ENCODE measurements around the gene LYZL1. TPM values are rescaled to one million over a fixed set of nuclear protein-coding genes. Genes with fewer than 3 reads are reported as not detected.

Gene LYZL1
- total RNA-seq, 6 experiments from 2014 or later = not detected

- DNase-seq (no peak), ATAC-seq (no peak)
- H3K27me3 ChIP-seq = no peaks in the 10 kb centered on the region
- no peaks in the 10 kb centered on the region for H3K36me3 ChIP-seq
- WGBS (ENCODE audit: insufficient coverage, low coverage, low lambda C conversion rate, missing lambda C conversion rate) = 95% methylated on average over 3 of the region's 3 CpGs
- intact Hi-C loops (cut with DNase I) = no loop called here
- no peak overlapping the region for H3K4me3 ChIP-seq
- no peaks in the 10 kb centered on the region for H3K9me3 ChIP-seq
- H3K27ac ChIP-seq = no peak overlapping the region
- TF ChIP-seq CTCF (IDR thresholded peaks at IDR 0.05) = no peak
- no peak for TF ChIP-seq POLR2A (IDR thresholded peaks at IDR 0.05)
- H3K4me1 ChIP-seq = peaks cover 0 to 23% (median 7%) of the 10 kb centered on the region in 4 donors
These were observed 24.2 kb downstream of the LYZL1 start for GRCh38 chr10:29313071-29313470.

GRCh38 chr10:29314726-29315125 lies 25.9 kb downstream of the LYZL1 start:
- Histone ChIP-seq H3K4me3 (no peak overlapping the region), H3K27me3 (no peaks in the 10 kb centered on the region), H3K36me3 (no peaks in the 10 kb centered on the region), H3K27ac (no peak overlapping the region), H3K4me1 (peaks cover 0 to 30% (median 13%) of the 10 kb centered on the region in 4 donors), H3K9me3 (no peaks in the 10 kb centered on the region)
- ATAC-seq (no peak), DNase-seq (no peak)
- intact Hi-C loops (cut with DNase I) = no loop called here
- WGBS (ENCODE audit: insufficient coverage, low coverage, low lambda C conversion rate, missing lambda C conversion rate) = 84% methylated on average over 8 of the region's 8 CpGs
- no peak for TF ChIP-seq CTCF (IDR thresholded peaks at IDR 0.05)
- TF ChIP-seq POLR2A (IDR thresholded peaks at IDR 0.05) = no peak

GRCh38 chr10:29315814-29316213 lies 26.9 kb downstream of the LYZL1 start:
- WGBS (ENCODE audit: insufficient coverage, low coverage, low lambda C conversion rate, missing lambda C conversion rate) = no CpG with 5 or more reads among the region's 5 CpGs
- TF ChIP-seq POLR2A (IDR thresholded peaks at IDR 0.05) (no peak), CTCF (IDR thresholded peaks at IDR 0.05) (no peak)
- Histone ChIP-seq H3K36me3 (no peaks in the 10 kb centered on the region), H3K9me3 (no peaks in the 10 kb centered on the region), H3K27me3 (no peaks in the 10 kb centered on the region), H3K4me3 (no peak overlapping the region), H3K27ac (no peak overlapping the region), H3K4me1 (peaks cover 0 to 41% (median 18%) of the 10 kb centered on the region in 4 donors)
- DNase-seq (no peak), ATAC-seq (no peak)
- intact Hi-C loops (cut with DNase I) = no loop called here

GRCh38 chr10:29316308-29317026 lies 27.6 kb downstream of the LYZL1 start:
- H3K27me3 ChIP-seq = no peaks in the 10 kb centered on the region
- no peaks in the 10 kb centered on the region for H3K36me3 ChIP-seq
- peaks cover 0 to 48% (median 20%) of the 10 kb centered on the region in 4 donors for H3K4me1 ChIP-seq
- TF ChIP-seq POLR2A (IDR thresholded peaks at IDR 0.05) (no peak), CTCF (IDR thresholded peaks at IDR 0.05) (no peak)
- intact Hi-C loops (cut with DNase I) = no loop called here
- no peak overlapping the region for H3K4me3 ChIP-seq
- peak overlapping the region in 1 of 3 donors; percentile 92 for H3K27ac ChIP-seq
- H3K9me3 ChIP-seq = no peaks in the 10 kb centered on the region
- no peak for DNase-seq
- ATAC-seq = no peak
- WGBS (ENCODE audit: insufficient coverage, low coverage, low lambda C conversion rate, missing lambda C conversion rate) = 60% methylated on average over 8 of the region's 8 CpGs

Measured in right lobe of liver (tissue), 6 donors.